Brain microvascular endothelial cell (primary cell): ENCODE results near the gene CXCR3.

Experiments used
- DNase-seq: peaks from one replicate; pipeline ENCODE4 v3.0.0-alpha.2; 2020
- H3K27ac ChIP-seq: fragments of 250-450 bp; sonication (Bioruptor Pico); 2 replicates; pipeline ENCODE4 v1.5.1; 2020; ENCODE audit warnings: mild to moderate bottlenecking, moderate library complexity
- H3K27me3 ChIP-seq: fragments of 250-450 bp; sonication (Bioruptor Pico); replicated peaks from 2 replicates; pipeline ENCODE4 v1.5.1; 2020; ENCODE audit warnings: mild to moderate bottlenecking
- H3K36me3 ChIP-seq: fragments of 250-450 bp; sonication (Bioruptor Pico); replicated peaks from 2 replicates; pipeline ENCODE4 v1.5.1; 2020; ENCODE audit warnings: mild to moderate bottlenecking
- H3K4me3 ChIP-seq: 2 replicates; pipeline ENCODE4 v1.5.1; 2011; ENCODE audit warnings: low read depth, mild to moderate bottlenecking, control low read depth, low read length, moderate library complexity
- CTCF ChIP-seq: IDR thresholded peaks from 2 replicates; pipeline ENCODE4 v1.5.1; 2011; ENCODE audit warnings: low read depth, mild to moderate bottlenecking, moderate library complexity, low read length, control low read depth, inconsistent platforms; ENCODE audit errors: missing control alignments
- in situ Hi-C: cut with HindIII; loops from 2 replicates; pipeline ENCODE4 v1.10.0; 2017; ENCODE audit warnings: low sequenced_read_pairs, low pct_ligation_motif_present

CXCR3 gene

GRCh38 chrX:71638409-71638808, 20.1 kb upstream of the CXCR3 start:
- H3K4me3 ChIP-seq: no peak overlapping the region
- peak overlapping the region; percentile 48 for H3K27ac ChIP-seq

GRCh38 chrX:71637848-71638247, 19.5 kb upstream of the CXCR3 start:
- Histone ChIP-seq H3K27ac (peak overlapping the region; percentile 48), H3K27me3 (no peaks in the 10 kb centered on the region), H3K36me3 (no peaks in the 10 kb centered on the region), H3K4me3 (no peak overlapping the region)
- peak; percentile 69 for DNase-seq
- no peak for TF ChIP-seq CTCF
- in situ Hi-C loops: no loop called here

More at GRCh38 chrX:71638409-71638808, 20.1 kb upstream of the CXCR3 start:
- in situ Hi-C loops: no loop called here
- H3K27me3 ChIP-seq: no peaks in the 10 kb centered on the region
- H3K36me3 ChIP-seq: no peaks in the 10 kb centered on the region
- no peak for TF ChIP-seq CTCF
- no peak for DNase-seq

GRCh38 chrX:71637253-71637618, 18.9 kb upstream of the CXCR3 start:
- Histone ChIP-seq H3K4me3 (no peak overlapping the region), H3K36me3 (no peaks in the 10 kb centered on the region), H3K27me3 (no peaks in the 10 kb centered on the region), H3K27ac (no peak overlapping the region)
- no peak for TF ChIP-seq CTCF
- in situ Hi-C loops: no loop called here
- no peak for DNase-seq

- Histone ChIP-seq H3K36me3 (no peaks in the 10 kb centered on the region), H3K27ac (no peak overlapping the region), H3K27me3 (no peaks in the 10 kb centered on the region), H3K4me3 (no peak overlapping the region)
- in situ Hi-C loops: no loop called here
- no peak for DNase-seq
- no peak for TF ChIP-seq CTCF
Observed at GRCh38 chrX:71636438-71637252, 18.3 kb upstream of the CXCR3 start.

- H3K4me3 ChIP-seq: no peak overlapping the region
- in situ Hi-C loops: no loop called here
Observed at GRCh38 chrX:71634366-71634765, 16.1 kb upstream of the CXCR3 start.

More at GRCh38 chrX:71634366-71634765, 16.1 kb upstream of the CXCR3 start:
- H3K27me3 ChIP-seq: no peaks in the 10 kb centered on the region
- no peak overlapping the region for H3K27ac ChIP-seq
- no peak for DNase-seq
- TF ChIP-seq CTCF: no peak
- no peaks in the 10 kb centered on the region for H3K36me3 ChIP-seq
